Lower leg skin (tissue), 3 donors: ENCODE measurements around the gene GNB1L.

Experiments used
- POLR2A ChIP-seq, 2 donors: fragments of 450-650 bp; IDR thresholded peaks; one replicate each; pipeline ENCODE4 v1.6.1; 2016 to 2017; ENCODE audit warnings: antibody characterized with exemption in 2 of 2, mild to moderate bottlenecking in 1 of 2, moderate library complexity in 1 of 2
- TF ChIP-seq, protein P1 (sequence below), 3 donors: fragments of 450-650 bp; IDR thresholded peaks; one replicate each; pipeline ENCODE4 v1.5.1; 2016; ENCODE audit warnings: antibody characterized with exemption in 3 of 3, mild to moderate bottlenecking in 3 of 3, moderate library complexity in 2 of 3

DNA sequence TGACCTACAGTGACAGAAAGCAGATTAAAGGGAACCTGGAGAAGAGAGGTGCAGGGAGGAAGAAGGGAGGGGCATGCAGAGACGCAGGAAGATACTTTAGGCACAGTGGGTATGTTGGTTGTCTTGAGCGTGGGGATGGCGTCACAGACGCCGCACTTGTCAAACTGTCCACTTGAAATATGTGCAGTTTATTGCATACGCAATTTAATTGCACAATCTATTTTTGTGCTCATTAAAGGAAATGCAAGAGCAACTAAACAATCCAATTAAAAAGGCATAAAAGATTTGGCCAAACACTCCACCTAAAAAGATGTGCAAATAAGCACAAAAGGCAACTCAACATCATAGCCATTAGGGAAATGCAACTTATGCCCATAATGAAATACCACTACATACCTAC is 16.8 kb downstream of the GNB1L start:
- TF ChIP-seq, protein P1, sequence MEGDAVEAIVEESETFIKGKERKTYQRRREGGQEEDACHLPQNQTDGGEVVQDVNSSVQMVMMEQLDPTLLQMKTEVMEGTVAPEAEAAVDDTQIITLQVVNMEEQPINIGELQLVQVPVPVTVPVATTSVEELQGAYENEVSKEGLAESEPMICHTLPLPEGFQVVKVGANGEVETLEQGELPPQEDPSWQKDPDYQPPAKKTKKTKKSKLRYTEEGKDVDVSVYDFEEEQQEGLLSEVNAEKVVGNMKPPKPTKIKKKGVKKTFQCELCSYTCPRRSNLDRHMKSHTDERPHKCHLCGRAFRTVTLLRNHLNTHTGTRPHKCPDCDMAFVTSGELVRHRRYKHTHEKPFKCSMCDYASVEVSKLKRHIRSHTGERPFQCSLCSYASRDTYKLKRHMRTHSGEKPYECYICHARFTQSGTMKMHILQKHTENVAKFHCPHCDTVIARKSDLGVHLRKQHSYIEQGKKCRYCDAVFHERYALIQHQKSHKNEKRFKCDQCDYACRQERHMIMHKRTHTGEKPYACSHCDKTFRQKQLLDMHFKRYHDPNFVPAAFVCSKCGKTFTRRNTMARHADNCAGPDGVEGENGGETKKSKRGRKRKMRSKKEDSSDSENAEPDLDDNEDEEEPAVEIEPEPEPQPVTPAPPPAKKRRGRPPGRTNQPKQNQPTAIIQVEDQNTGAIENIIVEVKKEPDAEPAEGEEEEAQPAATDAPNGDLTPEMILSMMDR (IDR thresholded peaks at IDR 0.05) = no peak
- TF ChIP-seq POLR2A (IDR thresholded peaks at IDR 0.05) = no peak
